Uterus (tissue), 2 donors: ENCODE results near the gene OR8H3.

Experiments
- CTCF ChIP-seq, 4 experiments: fragments of 200-600 bp in 2 of 4; fragments of 450-650 bp in 2 of 4; sonication (generic) in 2 of 4; IDR thresholded peaks; one replicate each; pipeline ENCODE4 v1.5.1; 2016 to 2019; ENCODE audit warnings: antibody characterized with exemption in 4 of 4, mild to moderate bottlenecking in 2 of 4, moderate library complexity in 1 of 4
- POLR2A ChIP-seq, 2 donors: fragments of 450-650 bp; IDR thresholded peaks; one replicate each; pipeline ENCODE4 v1.6.1; 2016; ENCODE audit warnings: antibody characterized with exemption in 2 of 2, mild to moderate bottlenecking in 1 of 2, moderate library complexity in 1 of 2

- no peak for TF ChIP-seq CTCF (IDR thresholded peaks at IDR 0.05)
- TF ChIP-seq POLR2A (IDR thresholded peaks at IDR 0.05), result no peak
These were observed 41.6 kb downstream of the OR8H3 start for GRCh38 chr11:56163804-56164203.
